ENCODE data around the gene ZFR.
"Not testable (repeated sequence)": the region's sequence is repeated elsewhere in the genome, so short reads cannot be mapped to it uniquely, and the experiment has no call there.

ZFR gene

DNA sequence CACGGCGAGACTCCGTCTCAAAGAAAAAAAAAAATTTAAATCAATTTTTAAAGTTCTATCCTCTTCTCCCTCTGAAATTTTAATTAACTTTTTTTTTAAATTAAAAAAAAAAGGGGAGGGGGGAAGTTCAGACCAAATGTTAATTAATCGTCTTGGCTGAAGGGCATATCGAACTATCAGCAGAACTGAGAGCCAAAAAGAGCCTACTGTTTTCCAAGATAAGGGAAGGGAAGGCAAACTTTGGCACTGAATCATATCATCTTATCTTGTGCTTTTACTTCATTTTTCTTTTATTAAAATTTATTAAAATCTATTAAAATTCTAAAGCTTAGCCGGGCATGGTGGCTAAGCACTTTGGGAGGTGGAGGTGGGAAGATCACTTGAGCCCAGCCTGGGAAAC, 85.9 kb downstream of the ZFR start:
- DNase-seq (ENCODE audit: low spot score): no peak

DNA sequence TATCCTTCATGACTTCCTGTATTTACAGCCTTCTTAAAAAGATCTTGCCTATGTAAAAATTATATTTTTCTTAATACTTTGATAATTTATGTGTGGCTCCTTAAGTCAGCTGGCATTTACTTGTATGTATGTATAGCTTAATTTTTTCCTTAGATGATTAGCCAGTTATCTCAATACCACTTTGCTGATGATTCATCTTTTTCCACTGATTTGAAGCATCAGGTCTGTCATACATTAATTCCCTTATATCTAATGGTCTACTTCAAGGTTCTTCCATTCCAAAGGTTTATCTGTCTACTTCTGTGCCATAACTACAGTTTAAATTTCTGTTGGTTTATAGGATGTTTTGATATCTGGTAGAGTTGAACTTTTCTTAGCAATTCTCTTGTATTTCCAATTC, 86.9 kb downstream of the ZFR start:
- DNase-seq (ENCODE audit: low spot score): no peak

DNA sequence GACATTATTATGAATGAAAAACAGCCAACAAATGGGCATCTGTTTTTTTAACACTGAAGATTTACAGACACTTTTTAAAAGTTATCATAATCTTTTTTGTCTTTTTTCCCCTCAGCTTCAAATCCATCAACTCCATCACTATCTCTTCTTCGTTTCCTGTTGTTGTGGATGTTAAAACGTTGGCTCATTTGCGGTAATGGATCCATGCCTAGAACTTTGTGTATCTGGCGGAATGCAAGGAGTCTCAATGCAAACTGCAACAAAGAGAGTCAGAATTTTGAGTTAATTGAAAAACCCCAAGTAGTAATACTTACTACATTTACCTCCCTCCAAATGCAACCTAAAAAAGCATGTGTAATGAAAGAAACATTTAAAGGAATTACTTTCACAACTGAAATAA, 88.9 kb downstream of the ZFR start:
- DNase-seq (ENCODE audit: low spot score): no peak

DNA sequence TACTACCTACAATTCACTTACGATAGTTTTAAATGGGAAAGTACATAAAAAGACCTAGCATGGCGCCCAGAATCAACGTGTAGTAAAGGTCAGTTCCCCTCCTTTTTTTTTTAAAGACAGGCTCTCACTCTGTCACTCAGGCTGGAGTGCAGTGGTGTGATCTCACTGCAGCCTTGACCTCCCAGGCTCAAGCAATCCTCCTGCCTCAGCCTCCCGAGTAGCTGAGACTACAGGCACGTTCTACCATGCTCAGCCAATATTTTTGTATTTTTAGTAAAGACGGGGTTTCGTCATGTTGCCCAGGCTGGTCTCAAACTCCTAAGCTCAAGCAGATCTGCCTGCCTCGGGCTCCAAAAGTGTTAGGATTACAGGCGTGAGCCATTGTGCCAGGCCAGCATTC, 91.1 kb downstream of the ZFR start:
- DNase-seq (ENCODE audit: low spot score): no peak

GRCh38 chr5:32352685-32353084, 91.9 kb downstream of the ZFR start:
- no peak for DNase-seq (ENCODE audit: low spot score)

GRCh38 chr5:32346869-32347268, 97.7 kb downstream of the ZFR start:
- DNase-seq (ENCODE audit: low spot score): no peak

DNA sequence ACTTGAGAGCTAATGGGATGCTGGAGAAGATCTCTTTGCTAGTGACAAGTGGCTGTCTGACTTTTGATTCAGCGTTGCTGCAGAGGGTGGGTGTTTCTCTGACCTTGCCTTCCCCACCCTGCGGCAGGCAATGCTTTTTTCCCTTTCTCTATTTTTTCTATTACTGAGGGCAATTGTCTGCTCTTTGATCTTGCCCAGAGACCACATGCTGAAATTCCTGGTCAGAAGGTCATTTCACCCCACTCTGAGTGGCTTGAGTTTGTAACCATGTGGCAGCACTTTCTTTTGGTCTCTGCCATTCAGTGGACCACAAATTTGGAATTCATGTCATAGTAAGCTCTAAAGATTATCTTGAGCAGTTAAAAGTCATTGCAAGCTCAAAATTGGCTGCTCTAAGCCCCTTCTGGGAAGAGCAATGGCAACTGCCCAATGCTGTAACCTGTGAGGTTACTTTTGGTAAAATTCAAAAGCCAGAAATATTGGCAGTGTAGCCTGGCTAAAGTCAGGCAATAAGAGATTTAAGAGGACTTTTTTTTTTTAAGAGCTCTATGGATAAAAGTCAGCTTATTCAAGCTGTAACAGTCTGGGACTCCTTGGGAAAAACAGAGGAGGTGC, 101.4 kb downstream of the ZFR start:
- DNase-seq (ENCODE audit: low spot score): no peak

DNA sequence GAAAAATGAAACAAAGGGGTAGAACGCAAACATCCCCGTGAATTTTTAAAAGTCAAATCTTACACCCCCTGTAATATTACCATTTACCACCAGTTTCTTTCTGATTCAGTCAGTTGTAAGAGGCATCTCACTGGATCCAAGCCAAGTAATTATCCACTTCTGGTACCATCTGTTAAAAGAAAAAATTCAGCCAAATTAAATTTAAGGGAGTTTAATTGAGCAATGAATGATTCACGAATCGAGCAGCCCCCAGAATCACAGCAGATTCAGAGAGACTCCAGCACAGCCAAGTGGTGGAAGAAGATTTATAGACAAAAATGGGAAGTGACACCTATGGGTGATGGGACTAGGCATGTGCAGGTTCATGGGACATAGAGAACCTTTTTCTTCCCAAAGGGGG, 101.9 kb downstream of the ZFR start:
- no peak for DNase-seq (ENCODE audit: low spot score)

GRCh38 chr5:32339878-32340277, 104.7 kb downstream of the ZFR start:
- no peak for DNase-seq (ENCODE audit: low spot score)

DNA sequence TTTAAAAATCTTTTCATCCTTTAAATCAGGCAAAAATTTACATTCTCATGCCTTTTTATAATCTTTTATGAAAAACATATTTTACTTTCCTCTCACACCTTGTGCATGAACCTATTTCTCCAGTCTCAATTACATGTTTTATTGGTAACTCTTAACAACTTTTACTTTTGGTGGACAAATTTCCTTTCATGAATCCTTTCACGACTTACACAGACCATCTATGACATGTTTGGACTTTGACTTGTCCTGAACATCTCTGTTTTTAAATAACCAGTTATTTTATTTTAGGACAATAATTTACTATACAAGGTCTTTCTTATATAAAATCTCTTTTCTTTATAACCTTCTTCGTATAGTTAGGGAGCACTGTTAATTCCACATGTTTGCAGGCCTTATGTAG, 105.3 kb downstream of the ZFR start:
- DNase-seq (ENCODE audit: low spot score): no peak

GRCh38 chr5:32332966-32333365, 111.6 kb downstream of the ZFR start:
- DNase-seq (ENCODE audit: low spot score): no peak

- DNase-seq (ENCODE audit: low spot score): no peak
Measured at GRCh38 chr5:32332361-32332760, 112.2 kb downstream of the ZFR start.

DNA sequence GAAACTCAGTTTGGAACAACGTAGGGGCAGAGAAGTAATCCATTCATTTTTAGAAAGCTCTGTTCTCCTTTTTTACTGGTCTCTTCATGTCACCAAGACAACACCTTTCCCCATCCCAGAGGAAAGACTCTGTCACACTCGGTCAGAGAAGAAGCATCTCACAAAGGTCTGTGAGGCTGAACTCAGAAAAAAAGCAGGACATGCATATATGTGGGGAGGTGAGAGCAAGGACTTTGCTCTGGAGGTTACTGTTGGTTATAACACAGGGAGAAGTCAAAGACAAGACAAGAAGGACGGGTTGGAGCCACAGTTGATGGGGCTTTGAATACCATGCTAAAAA, 112.6 kb downstream of the ZFR start:
- no peak for DNase-seq (ENCODE audit: low spot score)

DNA sequence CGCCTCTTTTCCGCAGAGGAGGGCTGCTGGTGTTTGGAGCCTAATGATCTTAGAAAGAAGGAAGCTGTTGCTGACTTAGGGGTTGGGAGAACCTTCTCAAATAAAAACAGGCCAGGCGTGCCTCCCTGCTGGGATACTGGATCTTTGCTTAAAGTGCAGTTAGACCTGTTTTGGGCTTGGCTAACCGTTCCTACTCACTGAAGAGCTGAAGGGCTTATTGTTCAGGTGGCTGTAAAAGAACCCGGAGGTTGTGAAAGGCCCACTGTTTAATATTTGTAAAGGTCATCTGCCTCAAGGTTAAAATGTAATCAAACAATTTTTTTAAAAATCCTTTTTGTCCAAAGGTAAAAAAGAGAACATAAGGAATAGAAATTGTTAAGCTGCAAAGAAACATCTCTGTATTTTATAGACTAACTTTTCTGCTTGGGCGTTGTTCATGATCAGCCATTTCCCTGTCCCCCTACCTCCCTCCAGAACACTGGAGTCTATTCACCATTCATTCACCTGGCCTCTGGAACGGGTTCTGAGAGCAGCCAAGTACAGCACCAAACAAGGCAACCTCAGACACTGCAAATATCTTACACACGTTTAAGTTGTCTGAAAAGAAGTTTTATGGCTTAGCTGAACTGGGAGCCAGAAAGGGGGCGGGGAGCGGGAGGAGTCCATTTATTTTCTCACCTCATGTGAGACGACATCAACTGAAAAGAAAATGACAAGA, 113.2 kb downstream of the ZFR start:
- DNase-seq (ENCODE audit: low spot score): no peak

DNA sequence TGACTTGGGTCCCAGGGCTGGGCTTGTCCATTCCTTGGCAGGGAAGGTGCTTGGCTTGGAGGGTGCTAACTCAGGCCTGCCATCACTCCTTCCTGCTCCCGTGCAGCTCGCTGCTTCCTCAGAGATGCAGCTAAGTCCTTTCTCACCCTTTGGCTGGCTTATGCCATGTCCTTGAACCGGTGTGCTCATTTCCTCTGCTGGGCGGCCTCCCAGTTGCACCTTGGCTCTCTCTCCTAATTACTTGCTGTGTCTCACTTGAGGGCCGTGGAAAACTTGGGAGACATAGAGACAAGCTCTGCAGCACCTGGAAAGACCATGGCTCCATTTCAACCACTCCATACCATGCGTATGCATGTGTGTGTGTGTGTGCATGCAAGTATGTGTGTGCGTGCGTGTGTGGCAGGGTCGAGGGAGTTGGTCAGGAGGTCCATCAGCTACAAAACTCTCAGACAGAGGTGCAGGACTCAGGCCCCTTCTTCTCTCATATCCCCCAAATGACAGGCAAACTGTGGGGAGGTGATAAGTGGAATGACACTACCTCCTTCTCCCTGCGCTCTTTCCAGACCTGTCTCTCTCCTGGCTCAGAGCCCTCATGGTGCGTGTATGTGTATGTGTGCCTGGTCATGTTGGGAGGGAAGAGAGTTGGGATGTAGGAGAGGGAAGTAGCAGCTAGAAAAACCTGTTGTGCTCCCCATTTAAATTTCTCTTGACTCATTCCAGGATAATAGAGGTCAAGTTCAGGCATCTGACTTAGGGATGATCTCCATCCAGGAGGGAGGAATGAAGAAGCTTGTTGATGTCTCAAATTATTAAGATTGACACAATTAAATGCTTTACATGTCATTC, 114.2 kb downstream of the ZFR start:
- no peak for DNase-seq (ENCODE audit: low spot score)

DNA sequence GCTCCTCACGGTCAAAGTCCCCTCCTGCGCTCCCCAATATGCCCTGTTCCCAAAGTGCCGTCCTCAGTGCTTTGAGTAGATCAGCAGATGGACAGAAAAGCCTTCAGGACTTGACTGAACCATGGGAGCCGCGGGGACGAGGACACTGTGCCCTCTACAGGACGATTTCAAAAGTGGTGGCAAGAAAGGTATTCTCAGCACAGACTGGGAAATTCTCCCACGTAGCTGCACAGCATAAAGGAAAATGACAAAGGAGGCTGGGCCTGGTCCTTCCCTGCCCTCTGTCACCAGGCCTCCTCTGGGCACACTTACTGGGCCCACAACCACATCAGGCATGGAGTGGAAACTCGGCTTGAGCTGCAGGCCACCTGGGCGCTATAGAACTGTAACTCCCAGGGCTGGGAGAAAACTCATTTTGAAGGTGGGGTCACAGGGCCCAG, 115.1 kb downstream of the ZFR start:
- peak; percentile 82 for DNase-seq (ENCODE audit: low spot score)

GRCh38 chr5:32326216-32326772, 118.2 kb downstream of the ZFR start:
- no peak for DNase-seq (ENCODE audit: low spot score)

DNA sequence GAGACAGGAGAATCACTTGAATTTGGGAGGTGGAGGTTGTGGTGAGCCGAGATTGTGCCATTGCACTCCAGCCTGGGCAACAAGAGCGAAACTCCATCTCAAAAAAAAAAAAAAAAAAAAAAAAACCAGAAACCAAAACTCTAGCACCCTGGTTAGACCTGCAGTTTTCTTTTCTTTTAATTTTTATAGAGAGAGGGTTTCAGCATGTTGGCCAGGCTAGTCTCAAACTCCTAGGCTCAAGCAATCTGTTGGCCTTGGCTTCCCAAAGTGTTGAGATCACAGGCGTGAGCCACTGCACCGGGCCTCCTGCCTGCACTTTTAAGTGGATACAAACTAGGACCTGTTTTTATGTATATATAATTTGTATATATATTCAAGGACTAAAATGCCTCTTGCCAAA, 118.9 kb downstream of the ZFR start:
- DNase-seq (ENCODE audit: low spot score): no peak

DNA sequence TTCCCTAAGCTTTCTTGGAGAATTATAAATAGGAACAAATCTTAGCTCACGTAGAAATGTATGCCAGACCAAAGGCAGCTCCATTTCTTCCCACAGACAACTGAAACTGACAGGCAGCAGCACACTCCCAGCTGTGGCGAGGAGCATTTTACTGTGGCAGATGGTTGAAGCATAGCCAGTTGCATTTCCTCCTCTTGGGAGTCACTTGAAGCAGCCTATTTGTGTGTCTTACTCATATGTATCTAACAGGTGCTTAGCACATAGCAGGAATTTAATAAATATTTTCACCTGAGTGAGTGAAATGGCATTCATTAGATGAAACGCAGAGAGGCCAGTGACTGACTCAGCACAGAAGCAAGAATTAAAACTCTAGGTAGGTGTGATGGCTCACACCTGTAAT, 119.5 kb downstream of the ZFR start:
- no peak for DNase-seq (ENCODE audit: low spot score)

DNA sequence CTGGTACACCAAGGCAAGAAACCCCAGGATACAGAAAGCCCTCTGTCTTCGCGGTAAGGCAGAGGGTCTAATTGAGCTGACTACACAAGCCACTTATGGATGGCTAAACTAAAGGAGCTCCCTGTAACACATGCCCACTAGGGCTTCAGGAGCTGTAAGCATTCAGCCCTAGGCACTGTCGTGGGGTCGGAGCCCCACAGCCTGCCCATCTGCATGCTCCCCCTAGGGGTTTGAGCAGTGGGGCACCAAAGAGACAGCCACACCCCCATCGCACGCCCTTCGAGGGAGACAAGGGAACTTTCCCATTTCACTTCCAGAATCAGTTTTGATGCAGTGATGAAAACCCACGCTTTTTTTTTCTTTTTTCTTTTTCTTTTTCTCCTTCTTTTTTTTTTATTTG, 120.8 kb downstream of the ZFR start:
- no peak for DNase-seq (ENCODE audit: low spot score)

DNA sequence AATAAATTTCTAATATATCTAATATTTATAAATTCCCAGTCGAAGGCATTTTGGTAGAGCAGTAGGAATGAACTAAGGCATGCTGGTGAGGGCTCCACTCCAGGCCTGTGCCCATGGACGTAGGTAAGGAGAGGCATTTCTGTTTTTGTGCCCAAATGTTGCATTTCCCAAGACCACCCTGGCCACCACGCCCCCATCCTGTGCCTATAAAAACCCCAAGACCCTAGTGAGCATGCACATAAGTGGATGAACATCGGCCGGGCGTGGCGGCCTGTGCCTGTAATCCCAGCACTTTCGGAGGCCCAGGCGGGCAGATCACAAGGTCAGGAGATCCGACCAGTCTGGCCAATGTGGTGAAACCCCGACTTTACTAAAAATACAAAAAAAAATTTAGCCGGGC, 121.7 kb downstream of the ZFR start:
- no peak for DNase-seq (ENCODE audit: low spot score)

GRCh38 chr5:32321787-32322186, 122.8 kb downstream of the ZFR start:
- DNase-seq (ENCODE audit: low spot score): not testable (repeated sequence)

DNA sequence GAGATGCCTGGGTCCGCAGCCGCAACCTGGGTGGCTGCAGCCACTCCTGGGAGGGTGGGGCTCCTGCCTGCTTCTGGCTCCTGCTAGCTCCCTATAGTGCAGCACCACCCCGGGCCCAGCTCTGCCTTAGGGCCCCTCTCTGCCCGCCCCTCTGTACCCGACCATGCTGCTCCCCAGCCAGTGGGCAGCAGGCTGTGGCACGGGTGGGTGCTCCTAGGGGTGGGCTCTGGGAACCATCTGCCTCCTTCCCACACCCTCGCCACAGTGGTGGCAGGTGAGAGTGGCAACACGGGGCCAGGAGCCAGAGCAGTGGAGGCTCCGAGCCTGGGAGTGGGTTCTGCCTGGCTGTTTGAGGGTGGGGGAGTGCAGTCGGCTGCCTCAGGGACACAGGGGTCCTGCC, 124.0 kb downstream of the ZFR start:
- DNase-seq (ENCODE audit: low spot score): no peak

Measured in D341Med (cell line).